ENCODE results near the gene EMILIN2.

Gene EMILIN2

DNA sequence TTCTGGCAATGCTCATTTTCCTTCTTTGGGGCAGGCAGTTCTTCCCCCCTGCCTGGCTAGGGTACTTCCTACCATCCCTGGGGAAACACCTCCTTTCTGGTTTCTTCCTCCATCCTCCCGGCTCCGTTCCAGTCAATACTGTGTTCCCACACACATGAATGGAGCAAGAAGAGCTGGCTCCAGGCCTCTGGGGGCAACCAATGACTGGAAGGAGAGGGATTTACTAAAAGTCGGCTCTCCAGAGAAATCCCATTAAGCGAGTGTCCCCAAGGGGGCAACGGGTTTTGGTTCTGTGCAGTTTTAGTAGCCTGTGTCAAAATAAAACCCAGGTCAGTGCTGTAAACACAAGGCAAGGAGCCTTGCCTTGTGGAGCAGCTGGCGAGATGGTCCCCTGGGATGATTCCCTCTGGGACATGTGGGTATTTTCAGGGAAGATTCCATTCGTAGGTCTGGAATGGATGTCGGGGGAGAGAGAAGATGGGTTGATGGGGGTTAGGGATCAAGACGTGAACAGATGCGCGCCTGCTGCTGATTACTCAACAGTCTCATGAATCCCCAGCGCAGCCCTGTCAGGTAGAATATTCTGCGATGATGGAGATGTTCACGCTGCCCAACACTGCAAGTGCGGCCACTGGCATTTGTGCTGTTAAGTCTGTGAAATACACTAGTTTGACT, 32.0 kb downstream of the EMILIN2 start:
- DNase-seq (ENCODE audit: low spot score) = no peak

DNA sequence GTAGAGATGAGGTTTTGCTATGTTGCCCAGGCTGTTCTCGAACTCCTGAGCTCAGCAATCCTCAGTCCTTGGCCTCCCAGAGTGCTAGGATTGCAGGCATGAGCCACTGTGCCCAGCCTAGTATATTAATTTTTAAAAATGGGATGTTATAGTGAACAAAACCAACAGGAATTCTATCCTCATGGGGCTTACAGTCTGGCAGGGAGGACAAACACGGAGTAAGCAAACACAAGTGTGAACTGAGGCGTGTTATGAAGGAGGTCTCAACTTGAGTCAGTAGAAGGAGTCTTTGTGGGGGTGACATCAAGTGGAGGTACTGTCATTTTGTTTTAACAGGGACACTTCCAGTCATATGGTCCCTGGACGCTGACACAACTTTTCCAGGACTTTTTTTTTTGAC, 33.1 kb downstream of the EMILIN2 start:
- DNase-seq (ENCODE audit: low spot score) = no peak

DNA sequence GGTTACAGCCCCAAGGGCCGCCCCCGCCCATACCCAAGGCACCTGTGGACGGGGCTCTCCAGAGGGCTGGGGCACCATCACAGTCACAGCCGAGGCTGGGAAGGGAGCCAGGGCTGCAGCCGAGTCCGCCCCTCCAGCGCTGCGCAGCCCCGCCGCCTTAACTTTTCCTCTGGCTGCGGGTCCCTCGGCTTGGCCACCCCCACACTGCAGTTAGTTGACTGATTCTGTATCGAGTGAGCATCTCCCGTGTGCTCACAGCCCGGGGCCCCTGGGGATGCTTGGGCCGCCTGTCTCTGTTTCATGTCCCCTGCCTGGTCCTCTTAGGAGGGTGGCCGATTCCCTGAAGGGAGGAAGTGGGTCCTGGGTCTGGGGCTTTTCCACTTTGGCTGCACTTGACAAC, 33.7 kb downstream of the EMILIN2 start:
- DNase-seq (ENCODE audit: low spot score) = no peak

DNA sequence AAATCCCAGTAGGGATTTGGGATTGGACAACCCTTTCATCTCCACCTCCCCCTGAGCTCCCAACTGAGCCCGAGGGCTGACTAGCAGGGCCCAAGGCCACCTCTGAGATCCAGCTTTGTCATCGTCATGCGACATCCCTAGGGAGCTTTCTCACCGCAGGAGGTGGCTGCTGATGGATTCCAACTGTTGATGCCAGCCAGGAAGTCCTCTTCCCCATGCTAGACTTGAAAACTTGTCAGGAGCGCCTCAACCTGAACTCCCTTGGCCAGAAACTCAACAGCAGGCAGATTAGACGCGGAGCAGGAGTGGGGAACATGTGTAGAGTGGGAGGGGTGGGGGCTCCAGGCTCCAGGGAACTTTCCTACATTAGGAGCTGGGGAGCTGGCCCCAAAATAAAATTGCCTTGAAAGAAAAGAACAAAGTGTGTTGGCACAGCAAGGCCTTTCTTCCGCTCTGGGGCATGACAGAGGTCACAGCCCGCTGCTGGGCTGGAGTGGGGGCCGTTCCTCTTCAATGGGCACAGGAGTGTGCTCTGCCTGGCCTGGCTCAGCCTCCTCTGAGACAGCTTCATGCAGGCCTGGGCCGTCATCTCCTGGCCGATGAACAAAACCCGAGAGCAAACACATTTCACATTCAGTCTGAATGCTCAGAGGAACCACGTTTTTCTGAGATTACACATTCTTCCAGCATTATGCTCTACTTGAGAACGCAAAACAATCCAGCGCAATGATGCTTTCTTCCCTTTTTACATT, 34.5 kb downstream of the EMILIN2 start:
- no peak for DNase-seq (ENCODE audit: low spot score)

GRCh38 chr18:2881840-2882195, 35.0 kb downstream of the EMILIN2 start:
- no peak for DNase-seq (ENCODE audit: low spot score)

DNA sequence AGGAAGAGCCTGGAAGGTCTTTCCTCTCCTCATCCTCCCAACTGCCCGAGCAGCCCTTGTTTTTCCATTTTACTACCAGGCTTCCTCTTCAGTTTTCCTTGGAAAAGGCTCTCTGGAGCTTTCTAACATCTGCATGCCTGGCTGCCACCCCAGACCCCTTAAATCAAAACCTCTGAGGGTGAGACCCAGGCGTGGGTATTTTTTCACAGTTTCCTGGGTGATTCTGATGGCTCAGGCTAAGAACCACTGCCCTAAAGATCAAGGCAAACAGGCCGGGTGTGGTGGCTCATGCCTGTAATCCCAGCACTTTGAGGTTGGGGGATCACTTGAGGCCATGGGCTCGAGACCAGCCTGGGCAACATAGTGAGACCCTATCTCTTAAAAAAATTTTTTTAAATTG, 35.4 kb downstream of the EMILIN2 start:
- no peak for DNase-seq (ENCODE audit: low spot score)

DNA sequence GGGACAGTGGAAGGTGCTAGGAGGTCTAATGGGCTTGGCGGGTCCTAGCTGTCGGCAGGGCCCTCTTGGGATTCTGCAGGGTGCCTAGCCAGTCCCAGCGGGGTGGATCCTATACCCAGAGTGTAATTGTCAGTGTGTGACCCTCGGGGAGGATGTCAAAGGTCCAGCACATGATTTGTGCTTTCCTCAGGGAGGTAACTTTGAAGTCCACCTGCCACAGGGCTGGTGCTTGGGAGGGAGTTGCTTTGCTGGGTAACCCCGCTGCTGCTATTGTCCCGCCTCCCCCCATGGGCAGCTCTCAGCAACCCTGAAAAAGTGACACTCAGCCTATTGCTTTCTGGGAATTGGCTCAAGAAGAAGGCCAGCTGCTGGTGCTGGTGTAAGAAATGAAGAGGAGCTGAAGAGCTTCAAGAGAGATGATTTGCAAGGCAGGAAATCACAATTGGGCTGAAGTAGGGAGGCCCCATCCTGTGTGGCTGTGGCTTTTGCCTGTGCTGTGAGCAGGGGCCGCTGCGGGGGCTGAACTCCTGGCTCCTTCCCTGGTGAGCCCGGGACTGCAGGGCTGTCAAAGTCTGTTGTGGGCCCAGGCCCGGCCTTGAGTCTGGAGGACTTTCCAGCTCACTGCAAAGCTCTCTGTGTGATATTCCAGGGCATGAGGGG, 36.4 kb downstream of the EMILIN2 start:
- DNase-seq (ENCODE audit: low spot score) = no peak

DNA sequence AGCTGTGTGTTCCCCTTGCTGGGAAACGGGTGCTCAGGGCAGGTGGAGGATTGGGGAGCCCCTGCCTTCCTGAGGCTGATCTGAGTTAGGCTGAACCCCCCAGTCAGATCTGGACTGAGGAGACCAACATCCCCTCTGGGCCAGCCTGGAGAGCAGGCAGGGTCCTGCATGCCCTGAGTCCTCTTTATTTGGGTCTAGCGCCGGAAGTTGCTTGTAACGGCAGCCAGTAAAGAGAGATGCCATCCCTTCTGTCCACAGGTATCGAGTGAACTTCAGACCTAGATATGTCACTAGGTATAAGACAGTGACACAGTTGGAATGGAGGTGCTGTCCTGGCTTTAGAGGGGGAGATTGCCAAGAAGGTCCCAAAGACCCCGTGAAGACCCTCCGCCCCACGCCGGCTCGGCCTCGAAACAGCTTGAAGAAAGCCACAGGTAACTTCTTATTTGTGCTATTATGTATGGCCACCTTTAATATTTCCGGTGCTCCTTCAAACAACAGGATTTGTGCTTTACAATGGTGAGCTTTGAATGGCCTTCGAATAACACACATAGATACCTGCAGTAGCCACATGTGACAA, 38.0 kb downstream of the EMILIN2 start:
- no peak for DNase-seq (ENCODE audit: low spot score)

GRCh38 chr18:2887470-2887869, 40.7 kb downstream of the EMILIN2 start:
- DNase-seq (ENCODE audit: low spot score) = no peak

GRCh38 chr18:2889761-2890192, 43.0 kb downstream of the EMILIN2 start:
- no peak for DNase-seq (ENCODE audit: low spot score)

- DNase-seq (ENCODE audit: low spot score) = no peak
Observed at GRCh38 chr18:2890606-2891005, 43.8 kb downstream of the EMILIN2 start.

GRCh38 chr18:2891526-2892431, 45.0 kb downstream of the EMILIN2 start:
- DNase-seq (ENCODE audit: low spot score) = no peak

GRCh38 chr18:2893056-2893455, 46.2 kb downstream of the EMILIN2 start:
- DNase-seq (ENCODE audit: low spot score) = no peak

GRCh38 chr18:2893676-2894075, 46.9 kb downstream of the EMILIN2 start:
- DNase-seq (ENCODE audit: low spot score) = no peak

GRCh38 chr18:2894131-2894840, 47.5 kb downstream of the EMILIN2 start:
- no peak for DNase-seq (ENCODE audit: low spot score)

GRCh38 chr18:2894841-2895370, 48.1 kb downstream of the EMILIN2 start:
- DNase-seq (ENCODE audit: low spot score) = no peak

DNA sequence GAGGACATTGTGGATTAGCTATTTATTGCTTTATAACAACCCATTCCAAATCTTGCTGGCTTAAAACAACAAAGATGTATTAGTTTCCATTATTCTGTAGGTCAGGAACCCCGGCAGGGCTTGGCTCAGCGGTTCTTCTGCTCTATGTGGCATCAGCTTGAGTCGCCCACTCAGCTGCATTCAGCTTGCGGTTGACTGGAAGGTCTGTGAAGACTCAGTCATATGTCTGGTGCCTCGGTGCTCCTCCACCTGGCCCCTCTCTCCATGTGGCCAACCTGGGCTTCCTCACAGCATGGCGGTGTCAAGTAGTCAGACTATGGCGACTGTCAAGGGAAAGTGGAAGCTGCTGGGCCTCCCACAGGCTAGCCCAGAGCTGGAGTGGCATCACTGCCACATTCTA, 48.6 kb downstream of the EMILIN2 start:
- no peak for DNase-seq (ENCODE audit: low spot score)

DNA sequence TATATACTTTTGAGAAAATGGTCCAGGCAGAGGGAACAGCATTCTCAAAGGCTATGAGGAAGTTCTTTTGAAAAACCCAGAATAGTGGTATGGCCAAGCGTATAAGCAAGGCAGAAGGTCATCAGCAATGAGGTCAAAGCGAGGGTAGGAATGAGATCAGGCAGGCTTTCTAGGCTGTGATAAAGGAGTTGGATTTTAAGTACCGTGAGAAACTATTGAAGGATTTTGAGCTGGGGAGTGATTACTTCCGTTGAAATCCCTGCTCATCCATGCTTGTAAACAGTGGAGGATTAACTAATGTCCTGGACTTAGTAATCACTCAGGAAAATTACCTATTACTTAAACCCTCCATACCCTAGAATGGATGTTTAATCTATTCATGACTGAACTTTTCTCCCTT, 50.2 kb downstream of the EMILIN2 start:
- DNase-seq (ENCODE audit: low spot score) = no peak

GRCh38 chr18:2897448-2898185, 50.8 kb downstream of the EMILIN2 start:
- DNase-seq (ENCODE audit: low spot score) = no peak

DNA sequence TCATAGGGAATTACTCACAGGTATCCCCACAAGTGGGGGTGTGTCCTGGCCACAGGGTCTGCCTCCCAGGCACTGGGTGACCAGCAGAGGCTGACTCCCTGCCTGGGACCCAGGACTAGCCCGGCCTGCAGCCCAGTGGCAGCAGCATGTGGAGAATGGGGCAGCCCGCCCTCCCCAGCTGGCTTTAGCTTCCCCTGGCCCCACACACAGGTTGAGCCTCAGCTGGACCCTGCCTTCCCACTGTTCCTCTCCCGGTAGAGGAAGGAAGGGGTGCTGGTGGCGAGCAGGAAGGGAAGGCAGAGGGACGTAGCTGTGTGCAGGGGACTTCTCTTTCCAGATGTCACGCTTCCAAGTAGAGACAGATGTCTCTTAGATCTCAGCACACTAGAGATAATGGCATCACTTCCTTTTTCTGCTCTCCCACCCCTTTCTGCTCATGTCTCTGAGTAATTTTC, 51.4 kb downstream of the EMILIN2 start:
- no peak for DNase-seq (ENCODE audit: low spot score)

Data from ecto neural progenitor cell (in vitro differentiated cells).